NOMO-1 treated with dmso at 0.1 percent for 144 hours (cell line): ENCODE results near the gene PMM2.

Source experiments
- DNase-seq: peaks from one replicate; lab custom pipeline; 2025; ENCODE audit not compliant: unreplicated experiment; lab: John Stamatoyannopoulos, UW

PMM2 gene

DNA sequence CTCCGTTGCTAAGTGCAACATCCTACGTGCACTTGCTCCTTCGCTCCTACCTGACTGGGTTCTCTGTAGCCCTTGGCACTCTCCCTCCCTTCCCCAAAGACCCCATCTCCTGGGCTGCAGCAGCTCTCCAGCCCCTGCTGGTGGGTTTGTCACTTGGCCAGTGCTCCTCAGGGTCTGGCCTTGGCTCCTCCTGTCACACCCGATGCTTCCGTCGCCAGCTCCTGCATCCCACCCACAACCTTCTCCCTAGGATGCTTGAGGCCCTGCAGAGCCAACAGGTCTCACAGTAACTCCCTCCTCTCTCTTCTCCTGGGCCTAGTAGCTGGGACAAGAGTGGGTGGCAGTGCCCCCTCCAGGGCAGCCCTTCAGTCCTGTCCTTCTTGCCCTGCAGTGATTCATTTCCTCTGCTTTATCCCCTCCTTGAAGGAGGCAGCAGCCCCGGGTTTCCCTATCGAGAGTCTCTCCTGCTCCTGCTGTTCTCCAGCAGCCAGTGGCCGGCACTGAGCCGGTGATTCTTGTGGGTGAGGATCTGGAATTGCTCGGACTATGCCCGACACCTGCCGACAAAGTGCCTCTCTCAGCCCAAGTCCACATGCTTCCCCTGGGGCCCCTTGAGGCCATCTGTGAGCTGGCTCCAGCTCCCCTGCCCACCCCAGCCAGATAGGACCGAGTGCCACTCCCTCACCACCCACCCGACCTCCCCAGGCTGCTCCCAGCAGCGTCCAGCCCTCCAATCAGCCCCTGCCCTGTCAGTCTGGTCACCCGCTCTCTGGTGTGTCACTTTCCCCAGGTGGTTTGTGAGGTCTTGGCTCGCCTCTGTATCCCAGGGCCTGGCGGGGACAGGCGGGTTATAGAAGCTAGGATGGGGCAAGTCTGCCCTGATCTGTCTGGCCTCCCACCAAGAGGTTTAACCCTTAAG, 88.3 kb downstream of the PMM2 start:
- DNase-seq, result no peak

GRCh38 chr16:8886593-8887430, 89.2 kb downstream of the PMM2 start:
- no peak for DNase-seq

GRCh38 chr16:8887431-8887765, 89.8 kb downstream of the PMM2 start:
- no peak for DNase-seq

DNA sequence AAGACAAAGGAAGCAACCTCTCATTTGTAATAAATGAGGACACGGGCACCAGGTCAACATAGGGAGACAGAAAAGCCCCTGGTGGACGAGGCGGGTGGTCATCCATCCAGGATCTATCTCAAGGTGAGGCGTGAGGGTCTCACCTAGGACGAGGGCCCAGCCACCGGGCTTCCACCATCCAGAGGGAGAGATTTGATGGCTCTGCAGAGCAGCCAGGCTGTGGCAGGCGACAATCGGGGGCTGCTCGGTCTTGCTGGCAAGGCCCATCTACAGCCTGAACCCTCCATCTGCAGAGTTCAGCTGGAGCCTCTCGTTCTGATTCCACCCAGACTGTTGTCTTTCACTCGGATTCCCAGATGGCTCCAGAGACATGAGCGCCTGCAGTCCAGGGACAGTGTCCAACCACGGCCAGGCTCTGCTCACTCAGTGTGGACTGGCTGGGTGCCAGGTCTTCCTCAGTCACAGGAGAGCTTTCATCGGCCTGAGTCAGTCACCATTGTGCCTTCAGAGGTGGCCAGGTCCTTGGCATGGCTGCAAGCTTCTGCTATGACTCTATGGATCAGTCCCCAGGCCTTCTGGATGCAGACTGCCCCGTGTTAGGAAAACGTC, 90.4 kb downstream of the PMM2 start:
- no peak for DNase-seq

DNA sequence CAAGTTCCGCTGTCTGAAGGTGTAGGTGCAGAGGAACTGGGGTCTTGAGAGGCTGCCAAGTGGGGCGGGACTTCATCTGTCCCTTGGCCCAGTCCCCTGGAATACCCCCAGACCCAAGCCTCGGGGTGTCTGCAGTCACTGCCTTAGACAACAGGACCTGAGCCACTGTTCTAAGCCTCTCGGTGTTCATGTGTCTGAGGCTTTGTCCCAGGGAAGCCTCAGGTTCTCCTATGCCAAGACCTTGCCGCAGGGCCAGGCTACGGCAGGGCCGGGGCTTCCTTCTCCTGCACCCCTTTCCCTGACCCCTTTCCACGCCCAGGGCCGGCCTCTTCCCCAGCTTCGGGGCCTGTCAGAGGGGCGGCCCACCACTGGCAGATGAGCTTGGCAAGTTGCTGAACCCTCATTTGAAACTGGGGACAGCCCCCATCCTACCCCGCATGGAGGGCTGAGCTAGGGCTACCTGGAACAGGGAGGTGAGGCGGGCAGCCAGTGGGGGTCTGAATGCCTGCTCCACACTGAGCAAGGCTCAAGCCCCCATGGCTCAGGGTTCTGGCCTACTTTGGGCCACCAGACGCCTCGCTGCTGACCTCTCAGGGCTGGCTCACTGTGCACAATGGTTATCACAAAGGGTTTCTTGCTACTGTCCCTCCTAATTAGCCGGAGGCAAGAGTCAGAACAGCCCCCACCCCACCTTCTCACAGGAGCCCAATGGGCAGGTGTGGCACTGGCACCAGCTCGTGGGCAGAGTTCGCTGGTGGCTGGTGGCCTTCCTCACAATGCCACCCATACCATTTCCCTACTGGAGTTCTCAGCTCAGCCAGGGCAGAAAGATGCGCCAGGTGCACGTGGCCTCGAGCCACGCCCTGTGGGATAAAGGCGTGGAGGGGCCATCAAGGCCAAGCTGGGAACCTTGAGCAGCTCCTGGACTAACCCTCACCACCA, 91.6 kb downstream of the PMM2 start:
- no peak for DNase-seq

GRCh38 chr16:8889893-8890548, 92.4 kb downstream of the PMM2 start:
- no peak for DNase-seq

DNA sequence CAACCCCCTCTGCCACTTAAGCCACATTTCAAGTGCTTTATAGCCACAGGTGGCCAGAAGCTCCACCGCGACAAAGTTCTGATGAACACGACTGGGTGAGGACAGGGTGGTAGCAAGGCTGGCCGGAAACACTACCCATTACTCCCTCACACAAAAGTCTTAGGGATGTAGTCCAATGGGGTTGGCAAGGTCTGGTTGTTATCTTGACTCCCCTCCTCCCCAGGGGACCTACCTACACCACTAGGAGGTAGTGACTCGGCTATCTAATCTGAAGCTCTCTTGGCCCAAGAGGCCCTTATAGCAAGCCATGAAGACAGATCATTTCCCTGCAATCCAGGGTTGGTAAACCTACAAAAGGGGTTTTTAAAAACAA, 92.9 kb downstream of the PMM2 start:
- no peak for DNase-seq

GRCh38 chr16:8892101-8892575, 94.5 kb downstream of the PMM2 start:
- DNase-seq, result no peak

DNA sequence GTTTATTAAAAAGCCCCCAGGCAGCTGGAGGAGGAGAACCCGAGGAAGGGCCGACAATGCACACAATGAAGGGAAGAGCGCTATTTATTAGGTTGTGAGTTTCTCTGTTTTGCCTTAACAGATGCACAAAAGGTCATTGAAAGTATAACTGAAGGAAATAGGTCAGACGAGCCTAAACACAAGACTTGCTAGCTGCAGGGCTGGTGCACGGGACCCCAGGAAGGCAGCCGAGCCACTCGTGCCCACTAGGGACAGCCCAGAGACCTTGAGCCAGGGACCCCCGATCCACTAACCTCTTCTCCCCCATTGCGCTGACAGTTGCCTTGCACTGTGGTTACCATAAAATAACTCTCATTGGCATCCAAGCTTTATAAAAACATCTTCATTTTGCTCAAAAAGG, 95.8 kb downstream of the PMM2 start:
- no peak for DNase-seq

GRCh38 chr16:8893976-8894690, 96.5 kb downstream of the PMM2 start:
- no peak for DNase-seq

GRCh38 chr16:8894736-8895334, 97.2 kb downstream of the PMM2 start:
- no peak for DNase-seq

GRCh38 chr16:8898660-8899318, 101.2 kb downstream of the PMM2 start:
- DNase-seq, result no peak
